ENCODE measurements around the gene PCDHGB7.
"Not testable (repeated sequence)": the region's sequence is repeated elsewhere in the genome, so short reads cannot be mapped to it uniquely, and the experiment has no call there.

Gene PCDHGB7

DNA sequence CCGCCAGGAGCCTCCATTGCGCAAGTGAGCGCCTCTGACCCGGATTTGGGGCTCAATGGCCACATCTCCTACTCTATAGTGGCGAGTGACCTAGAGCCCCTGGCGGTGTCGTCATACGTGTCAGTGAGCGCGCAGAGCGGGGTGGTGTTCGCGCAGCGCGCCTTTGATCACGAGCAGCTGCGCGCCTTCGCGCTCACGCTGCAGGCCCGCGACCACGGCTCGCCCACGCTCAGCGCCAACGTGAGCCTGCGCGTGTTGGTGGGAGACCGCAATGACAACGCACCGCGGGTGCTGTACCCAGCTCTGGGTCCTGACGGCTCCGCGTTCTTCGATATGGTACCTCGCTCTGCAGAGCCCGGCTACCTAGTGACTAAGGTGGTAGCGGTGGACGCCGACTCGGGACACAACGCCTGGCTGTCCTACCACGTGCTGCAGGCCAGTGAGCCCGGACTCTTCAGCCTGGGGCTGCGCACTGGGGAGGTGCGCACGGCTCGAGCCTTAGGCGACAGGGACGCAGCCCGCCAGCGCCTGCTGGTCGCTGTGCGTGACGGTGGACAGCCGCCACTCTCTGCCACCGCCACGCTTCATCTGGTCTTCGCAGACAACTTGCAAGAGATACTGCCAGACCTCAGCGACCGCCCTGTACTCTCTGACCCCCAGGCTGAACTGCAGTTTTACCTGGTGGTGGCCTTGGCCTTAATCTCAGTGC, 7.7 kb upstream of the PCDHGB7 start:
- TF ChIP-seq, protein P1, sequence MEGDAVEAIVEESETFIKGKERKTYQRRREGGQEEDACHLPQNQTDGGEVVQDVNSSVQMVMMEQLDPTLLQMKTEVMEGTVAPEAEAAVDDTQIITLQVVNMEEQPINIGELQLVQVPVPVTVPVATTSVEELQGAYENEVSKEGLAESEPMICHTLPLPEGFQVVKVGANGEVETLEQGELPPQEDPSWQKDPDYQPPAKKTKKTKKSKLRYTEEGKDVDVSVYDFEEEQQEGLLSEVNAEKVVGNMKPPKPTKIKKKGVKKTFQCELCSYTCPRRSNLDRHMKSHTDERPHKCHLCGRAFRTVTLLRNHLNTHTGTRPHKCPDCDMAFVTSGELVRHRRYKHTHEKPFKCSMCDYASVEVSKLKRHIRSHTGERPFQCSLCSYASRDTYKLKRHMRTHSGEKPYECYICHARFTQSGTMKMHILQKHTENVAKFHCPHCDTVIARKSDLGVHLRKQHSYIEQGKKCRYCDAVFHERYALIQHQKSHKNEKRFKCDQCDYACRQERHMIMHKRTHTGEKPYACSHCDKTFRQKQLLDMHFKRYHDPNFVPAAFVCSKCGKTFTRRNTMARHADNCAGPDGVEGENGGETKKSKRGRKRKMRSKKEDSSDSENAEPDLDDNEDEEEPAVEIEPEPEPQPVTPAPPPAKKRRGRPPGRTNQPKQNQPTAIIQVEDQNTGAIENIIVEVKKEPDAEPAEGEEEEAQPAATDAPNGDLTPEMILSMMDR (IDR thresholded peaks at IDR 0.05; ENCODE audit: insufficient read depth, low read length, missing control alignments), result no peak
- ChIA-PET CTCF (interaction anchor here (0.9 to 16.4 kb wide), 5 partner anchors 90 to 158 kb away, joined by 3 to 288 read pairs (median 6); no protein-coding TSS in a partner anchor), POLR2A (no interaction called here)
- no peak overlapping the region for H3K4me3 ChIP-seq (ENCODE audit: low read depth, low read length)
- DNase-seq (ENCODE audit: low read depth, low spot score), result no peak

DNA sequence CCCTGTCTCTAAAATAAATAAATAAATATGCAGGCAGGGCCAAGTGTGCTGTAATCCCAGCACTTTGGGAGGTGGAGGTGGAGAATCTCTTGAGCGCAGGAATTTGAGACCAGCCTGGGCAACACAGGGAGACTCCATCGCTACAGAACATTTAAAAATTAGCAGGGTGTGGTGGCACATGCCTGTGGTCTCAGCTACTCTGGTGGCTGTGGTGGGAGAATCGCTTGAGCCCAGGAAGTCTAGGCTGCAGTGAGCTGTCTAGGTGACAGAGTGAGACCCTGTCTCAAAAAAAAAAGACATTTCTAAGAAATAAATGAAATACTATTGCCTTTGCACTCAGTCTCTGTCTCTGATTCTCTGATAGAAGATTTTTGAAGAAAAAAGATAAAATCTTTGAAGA, 5.9 kb upstream of the PCDHGB7 start:
- no peak for DNase-seq (ENCODE audit: low read depth, low spot score)
- ChIA-PET CTCF (interaction anchor here (3.1 to 16.4 kb wide), 4 partner anchors 10 to 156 kb away, joined by 30 to 288 read pairs (median 78); partner anchors contain the start of gene PCDHGA11), POLR2A (no interaction called here)
- TF ChIP-seq, protein P1 (IDR thresholded peaks at IDR 0.05; ENCODE audit: insufficient read depth, low read length, missing control alignments), result no peak
- no peak overlapping the region for H3K4me3 ChIP-seq (ENCODE audit: low read depth, low read length)

DNA sequence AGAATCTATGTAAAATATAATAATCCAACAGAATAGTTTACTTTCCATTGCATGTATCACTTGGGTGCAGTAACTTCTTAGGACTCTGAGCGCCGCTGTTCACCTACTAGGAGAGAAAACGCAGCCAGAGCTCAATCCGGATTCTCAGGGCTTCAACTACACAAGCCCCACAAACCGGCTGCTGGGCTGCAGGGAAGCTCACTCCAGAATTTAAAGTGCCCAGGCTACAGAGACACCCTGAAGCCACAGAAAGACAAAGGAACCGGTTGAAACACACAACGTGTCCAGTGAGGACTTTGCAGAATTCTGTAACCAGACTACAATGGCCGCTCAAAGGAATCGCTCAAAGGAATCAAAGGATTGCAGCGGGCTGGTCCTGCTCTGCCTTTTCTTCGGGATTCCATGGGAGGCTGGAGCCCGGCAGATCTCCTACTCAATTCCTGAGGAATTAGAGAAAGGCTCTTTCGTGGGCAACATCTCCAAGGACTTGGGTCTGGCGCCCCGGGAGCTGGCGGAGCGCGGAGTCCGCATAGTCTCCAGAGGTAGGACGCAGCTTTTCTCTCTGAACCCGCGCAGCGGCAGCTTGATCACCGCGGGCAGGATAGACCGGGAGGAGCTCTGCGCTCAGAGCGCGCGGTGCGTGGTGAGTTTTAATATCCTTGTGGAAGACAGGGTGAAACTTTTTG, 4.5 kb upstream of the PCDHGB7 start, which contains the start of gene PCDHGA10:
PCDHGA10 (plus strand) TSS at position 134 of the 686 bp plus-strand sequence; CDS start at position 323, 189 bp downstream.
- no peak for DNase-seq (ENCODE audit: low read depth, low spot score)
- POLR2A ChIA-PET, result interaction anchor here (0.6 to 0.9 kb wide), 2 partner anchors 111 to 148 kb away, joined by 4 to 5 read pairs; no protein-coding TSS in a partner anchor
- TF ChIP-seq, protein P1 (IDR thresholded peaks at IDR 0.05; ENCODE audit: insufficient read depth, low read length, missing control alignments), result peak; percentile 48
- H3K4me3 ChIP-seq (ENCODE audit: low read depth, low read length), result peak within 1 kb of the TSS; percentile 53
- CTCF ChIA-PET, result interaction anchor here (0.7 to 16.4 kb wide), 29 partner anchors 8 to 162 kb away, joined by 3 to 295 read pairs (median 6); partner anchors contain the start of genes PCDHGA1, PCDHGA11, PCDHGA12 and PCDHGA5

DNA sequence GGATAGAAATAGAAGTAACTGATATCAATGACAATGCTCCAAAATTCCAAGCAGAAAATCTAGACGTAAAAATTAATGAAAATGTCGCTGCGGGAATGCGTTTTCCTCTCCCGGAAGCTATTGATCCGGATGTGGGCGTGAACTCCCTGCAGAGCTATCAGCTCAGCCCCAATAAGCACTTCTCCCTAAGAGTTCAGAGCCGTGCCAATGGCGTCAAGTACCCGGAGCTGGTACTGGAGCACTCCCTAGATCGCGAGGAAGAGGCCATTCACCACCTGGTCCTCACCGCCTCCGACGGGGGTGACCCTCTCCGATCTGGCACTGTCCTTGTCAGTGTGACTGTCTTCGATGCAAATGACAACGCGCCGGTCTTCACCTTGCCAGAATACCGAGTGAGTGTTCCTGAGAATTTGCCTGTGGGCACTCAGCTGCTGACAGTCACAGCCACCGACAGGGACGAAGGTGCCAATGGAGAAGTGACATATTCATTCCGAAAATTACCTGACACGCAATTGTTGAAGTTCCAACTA, 3.9 kb upstream of the PCDHGB7 start:
- CTCF ChIA-PET, result interaction anchor here (0.6 to 16.4 kb wide), 27 partner anchors 8 to 214 kb away, joined by 3 to 295 read pairs (median 7); partner anchors contain the start of genes PCDHB11, PCDHGA1, PCDHGA11 and PCDHGA12
- no peak for DNase-seq (ENCODE audit: low read depth, low spot score)
- TF ChIP-seq, protein P1 (IDR thresholded peaks at IDR 0.05; ENCODE audit: insufficient read depth, low read length, missing control alignments), result no peak
- H3K4me3 ChIP-seq (ENCODE audit: low read depth, low read length), result peak overlapping the region; percentile 53
- POLR2A ChIA-PET, result no interaction called here

DNA sequence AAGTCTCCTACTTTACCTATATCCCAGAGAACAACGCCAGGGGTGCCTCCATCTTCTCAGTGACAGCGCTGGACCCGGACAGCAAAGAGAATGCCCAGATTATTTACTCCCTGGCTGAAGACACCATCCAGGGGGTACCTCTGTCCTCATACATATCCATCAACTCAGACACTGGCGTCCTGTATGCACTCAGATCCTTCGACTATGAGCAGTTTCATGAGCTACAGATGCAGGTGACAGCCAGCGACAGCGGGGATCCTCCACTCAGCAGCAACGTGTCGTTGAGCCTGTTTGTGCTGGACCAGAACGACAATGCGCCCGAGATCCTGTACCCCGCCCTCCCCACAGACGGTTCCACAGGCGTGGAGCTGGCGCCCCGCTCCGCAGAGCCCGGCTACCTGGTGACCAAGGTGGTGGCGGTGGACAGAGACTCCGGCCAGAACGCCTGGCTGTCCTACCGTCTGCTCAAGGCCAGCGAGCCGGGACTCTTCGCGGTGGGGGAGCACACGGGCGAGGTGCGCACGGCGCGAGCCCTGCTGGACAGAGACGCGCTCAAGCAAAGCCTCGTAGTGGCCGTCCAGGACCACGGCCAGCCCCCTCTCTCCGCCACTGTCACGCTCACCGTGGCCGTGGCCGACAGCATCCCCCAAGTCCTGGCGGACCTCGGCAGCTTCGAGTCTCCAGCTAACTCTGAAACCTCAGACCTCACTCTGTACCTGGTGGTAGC, 2.8 kb upstream of the PCDHGB7 start:
- CTCF ChIA-PET, result interaction anchor here (0.6 to 16.4 kb wide), 15 partner anchors 12 to 215 kb away, joined by 3 to 295 read pairs (median 11); partner anchors contain the start of genes PCDHB11, PCDHGA12, PCDHGA9 and PCDHGB1
- H3K4me3 ChIP-seq (ENCODE audit: low read depth, low read length); POLR2A ChIA-PET; DNase-seq (ENCODE audit: low read depth, low spot score): not testable (repeated sequence)

- DNase-seq (ENCODE audit: low read depth, low spot score); H3K4me3 ChIP-seq (ENCODE audit: low read depth, low read length); POLR2A ChIA-PET: not testable (repeated sequence)
- CTCF ChIA-PET, result interaction anchor here (1.5 to 16.4 kb wide), 7 partner anchors 15 to 152 kb away, joined by 3 to 303 read pairs (median 196); partner anchors contain the start of genes PCDHGA12 and PCDHGB5
These were observed 2.2 kb upstream of the PCDHGB7 start for GRCh38 chr5:141415275-141415618.
